GM19397 (cell line): Measurements from ENCODE around the gene PATE1.
"Not testable (repeated sequence)": the region's sequence is repeated elsewhere in the genome, so short reads cannot be mapped to it uniquely, and the experiment has no call there.

Experiments
- ATAC-seq: cut with Tn5 transposase; IDR thresholded peaks from one replicate; pipeline ENCODE4 v1.9.1; 2021; ENCODE audit warnings: mild to moderate bottlenecking, moderate library complexity; ENCODE audit not compliant: unreplicated experiment

PATE1 gene

GRCh38 chr11:125745979-125746378 lies at the start of gene PATE1:
Gene PATE1, plus strand, starts transcription at chr11:125746279. Its CDS starts 26 bp downstream, at chr11:125746305.
- ATAC-seq, result no peak

DNA sequence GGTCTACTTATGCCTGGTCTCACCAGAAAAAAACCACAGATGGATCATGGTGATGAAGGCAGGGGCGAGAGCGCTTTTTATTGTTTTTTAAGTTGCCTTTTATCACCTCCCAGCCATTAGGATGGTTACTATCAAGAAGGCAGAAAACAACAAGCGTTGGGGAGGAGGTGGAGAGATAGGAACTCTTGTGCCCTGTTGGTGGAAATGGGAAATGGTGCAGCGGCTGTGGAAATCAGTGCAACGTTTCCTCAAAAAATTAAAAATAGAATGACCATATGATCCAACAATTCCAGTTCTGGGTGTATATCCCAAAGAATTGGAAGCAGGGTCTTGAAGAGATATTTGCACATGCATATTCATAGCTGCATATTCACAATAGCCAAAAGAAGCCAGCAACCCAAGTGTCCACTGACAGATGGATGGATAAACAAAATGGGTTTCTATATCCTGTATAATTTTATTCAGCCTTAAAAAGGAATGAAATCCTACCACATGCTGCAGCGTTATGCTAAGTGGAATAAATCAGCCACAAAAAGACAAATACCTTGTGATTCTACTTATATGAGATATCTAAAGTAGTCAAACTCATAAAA lies 45.0 kb upstream of the PATE1 start:
- no peak for ATAC-seq

DNA sequence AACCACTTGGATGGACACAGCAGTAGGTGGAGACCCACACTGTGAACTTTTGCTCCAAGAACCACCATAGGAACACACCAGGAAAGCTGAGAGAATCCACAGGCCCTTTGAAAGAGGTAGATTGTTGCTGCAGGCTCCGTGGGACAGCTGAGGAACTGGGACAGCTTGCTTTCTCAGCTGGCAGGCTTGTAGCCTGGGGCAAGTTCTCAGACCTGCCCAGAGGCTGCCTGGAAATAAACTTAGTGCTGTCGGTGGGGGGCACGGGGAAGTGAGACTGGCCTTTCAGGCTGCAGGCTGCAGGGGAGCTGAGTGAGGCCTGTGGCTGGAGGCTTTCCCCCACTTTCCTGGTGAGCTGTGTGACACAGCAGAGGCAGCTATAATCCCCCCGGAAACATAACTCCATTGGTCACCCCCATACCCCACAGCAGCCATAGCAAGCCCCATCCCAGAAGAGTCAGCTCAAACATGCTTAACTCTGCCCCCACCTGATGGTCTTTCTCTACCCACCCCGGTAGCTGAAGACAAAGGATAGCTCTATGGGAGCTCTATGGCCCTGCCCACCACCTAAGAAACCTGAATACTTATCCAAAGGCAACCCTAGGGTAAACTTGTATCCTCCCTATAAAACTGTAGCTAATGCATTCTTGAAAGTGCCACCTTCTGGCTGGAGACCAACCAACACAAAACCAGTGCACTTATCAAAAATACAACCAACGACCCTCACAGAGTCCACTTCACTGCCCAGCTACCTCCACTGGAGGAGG lies 44.0 kb upstream of the PATE1 start:
- no peak for ATAC-seq

- not testable (repeated sequence) for ATAC-seq
These were observed 41.4 kb upstream of the PATE1 start for GRCh38 chr11:125704686-125705085.

GRCh38 chr11:125720781-125721180 lies 25.3 kb upstream of the PATE1 start:
- no peak for ATAC-seq

DNA sequence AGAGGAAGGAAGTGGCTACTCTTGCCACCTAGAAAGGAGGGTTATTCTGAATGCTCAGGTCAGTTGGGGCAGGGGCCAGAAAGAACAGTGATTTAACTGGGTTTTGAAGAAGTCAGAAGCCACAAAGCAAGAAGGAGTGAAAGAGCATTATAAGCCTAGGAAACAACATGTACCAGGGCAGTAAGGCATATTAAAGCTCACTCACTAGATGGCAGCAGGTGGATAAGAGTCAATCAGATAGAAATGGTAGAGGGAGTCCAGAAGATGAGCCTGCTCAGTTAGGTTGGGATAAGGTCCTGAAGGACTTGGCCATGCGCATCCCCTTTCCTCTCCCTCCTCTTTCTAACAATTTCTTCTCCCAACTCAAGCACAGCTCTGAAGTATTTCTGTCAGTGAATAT lies 22.0 kb upstream of the PATE1 start:
- ATAC-seq, result no peak

GRCh38 chr11:125728969-125729368 lies 17.1 kb upstream of the PATE1 start:
- ATAC-seq, result no peak

GRCh38 chr11:125740617-125741016 lies 5.5 kb upstream of the PATE1 start:
- no peak for ATAC-seq

DNA sequence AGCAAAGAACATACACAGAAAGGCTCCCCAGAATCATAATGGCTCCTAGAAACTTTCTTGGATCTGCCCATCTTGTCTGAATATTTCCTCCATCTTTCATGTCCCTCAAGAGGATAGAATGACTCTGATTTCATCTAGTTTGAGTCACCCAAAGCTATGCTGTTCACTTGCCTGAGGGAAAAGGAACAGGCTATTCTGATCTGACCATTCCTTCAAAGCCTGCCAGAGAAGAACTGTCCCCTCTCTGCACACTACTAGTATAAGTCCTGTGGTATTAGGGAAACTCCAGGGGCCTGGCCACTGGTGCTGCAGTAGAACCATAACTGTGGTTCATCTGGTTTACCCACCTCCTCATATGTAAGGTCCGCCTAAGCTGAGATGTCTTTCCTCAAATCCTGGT lies 2.4 kb upstream of the PATE1 start:
- no peak for ATAC-seq

DNA sequence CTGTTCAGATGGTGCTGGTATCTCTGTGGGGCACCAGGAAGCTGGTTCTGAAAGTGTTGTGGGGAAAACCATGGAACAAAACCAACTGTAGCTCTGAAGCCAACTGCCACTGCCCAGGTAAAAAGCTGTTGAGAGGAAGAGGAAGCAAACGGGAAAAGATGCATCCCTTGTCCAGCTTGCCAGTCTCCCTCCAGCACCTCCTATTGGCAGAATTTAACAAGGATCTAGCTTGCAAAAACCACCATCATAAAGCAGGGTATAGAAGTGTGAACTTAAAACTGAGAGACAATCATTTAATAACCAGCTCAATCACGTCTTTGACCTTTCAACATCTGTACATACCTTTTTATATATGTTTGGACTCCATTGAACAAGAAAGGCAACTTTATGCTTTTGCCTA lies 4.5 kb downstream of the PATE1 start:
- ATAC-seq, result no peak

DNA sequence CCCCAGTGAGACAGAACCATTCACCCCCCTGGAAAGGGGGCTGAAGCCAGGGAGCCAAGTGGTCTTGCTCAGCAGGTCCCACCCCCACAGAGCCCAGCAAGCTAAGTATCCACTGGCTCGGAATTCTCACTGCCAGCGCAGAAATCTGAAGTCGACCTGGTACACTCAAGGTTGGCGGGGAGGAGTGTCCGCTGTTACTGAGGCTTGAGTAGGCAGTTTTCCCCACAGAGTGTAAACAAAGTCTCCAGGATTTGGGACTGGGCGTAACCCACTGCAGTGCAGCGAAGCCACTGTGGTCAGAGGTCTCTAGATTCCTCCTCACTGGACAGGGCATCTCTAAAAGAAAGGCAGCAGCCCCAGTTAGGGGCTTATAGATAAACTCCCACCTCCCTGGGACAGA lies 10.0 kb downstream of the PATE1 start:
- no peak for ATAC-seq

DNA sequence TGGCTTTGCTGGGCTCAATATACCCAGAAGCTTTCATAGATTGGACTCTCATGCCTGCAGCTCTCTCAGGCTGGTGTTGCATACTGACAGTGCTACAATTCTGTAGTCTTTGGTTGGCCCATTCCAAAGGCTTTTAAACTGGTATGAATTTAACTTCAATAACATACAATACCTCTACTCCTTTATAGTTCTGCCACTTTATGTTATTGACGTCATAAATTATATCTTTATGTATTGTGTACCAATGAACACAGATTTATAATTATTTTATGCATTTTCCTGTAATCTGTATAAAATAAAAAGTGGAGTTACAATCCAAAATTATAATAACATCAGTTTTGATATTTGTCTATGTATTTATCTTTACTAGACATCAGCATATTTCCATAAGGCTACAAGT lies 16.4 kb downstream of the PATE1 start:
- no peak for ATAC-seq

DNA sequence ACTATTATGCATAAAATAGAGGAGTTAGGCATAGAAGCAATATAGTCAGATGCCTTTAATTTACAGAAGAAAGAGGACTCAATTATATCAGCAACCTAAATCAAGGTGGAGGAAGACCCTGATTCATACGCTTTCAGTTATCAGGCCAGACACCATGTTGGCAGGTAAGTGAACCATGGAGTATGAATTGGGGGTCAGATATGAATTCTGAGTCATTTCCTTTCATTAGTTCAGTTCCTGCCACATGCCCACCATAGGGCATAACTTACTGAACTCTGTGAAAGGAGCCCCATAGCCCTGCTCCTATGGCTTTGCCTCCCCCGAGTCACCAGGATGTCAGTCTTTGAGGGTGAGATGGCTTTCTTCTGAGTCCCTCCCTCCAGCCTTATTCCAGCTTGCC lies 17.4 kb downstream of the PATE1 start:
- no peak for ATAC-seq

GRCh38 chr11:125766251-125766650 lies 20.2 kb downstream of the PATE1 start:
- ATAC-seq, result no peak

DNA sequence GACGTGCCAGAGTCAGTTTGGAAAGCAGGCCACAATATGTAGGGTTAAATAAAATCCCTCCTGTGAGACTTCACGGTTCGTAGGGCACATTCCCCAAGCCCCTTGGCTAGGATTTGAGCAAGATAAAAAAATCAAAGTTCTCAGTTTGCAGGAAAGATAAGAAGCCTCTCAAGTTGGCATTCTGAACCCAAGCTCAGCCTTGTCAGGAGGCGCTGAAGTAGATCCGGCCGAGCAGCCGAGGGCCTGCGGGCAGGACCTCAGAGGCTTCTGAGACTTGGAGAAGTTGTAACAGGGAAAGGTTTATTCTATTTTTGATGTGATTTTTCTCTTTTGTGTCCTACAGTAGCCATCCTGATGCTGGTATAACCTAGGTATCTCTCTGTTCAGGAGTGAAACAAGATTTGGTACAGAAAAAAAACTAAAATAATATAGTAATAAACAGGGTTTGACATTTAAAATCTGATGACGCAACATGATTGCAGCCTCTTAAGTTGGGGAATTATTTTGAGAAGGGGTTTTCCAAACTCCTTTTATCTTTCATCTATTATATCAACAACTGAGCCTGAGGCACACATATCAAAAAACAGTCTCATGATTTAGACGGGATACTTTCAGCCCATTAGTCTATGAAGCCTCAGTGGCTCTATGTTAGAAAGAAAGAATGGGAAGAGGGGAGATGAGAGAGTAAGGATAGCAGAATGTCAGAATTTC lies 22.4 kb downstream of the PATE1 start:
- no peak for ATAC-seq

GRCh38 chr11:125770583-125770982 lies 24.5 kb downstream of the PATE1 start:
- no peak for ATAC-seq

GRCh38 chr11:125772834-125773505 lies 26.9 kb downstream of the PATE1 start:
- ATAC-seq, result no peak

GRCh38 chr11:125773516-125773915 lies 27.4 kb downstream of the PATE1 start:
- no peak for ATAC-seq

GRCh38 chr11:125777309-125777708 lies 31.2 kb downstream of the PATE1 start:
- no peak for ATAC-seq

DNA sequence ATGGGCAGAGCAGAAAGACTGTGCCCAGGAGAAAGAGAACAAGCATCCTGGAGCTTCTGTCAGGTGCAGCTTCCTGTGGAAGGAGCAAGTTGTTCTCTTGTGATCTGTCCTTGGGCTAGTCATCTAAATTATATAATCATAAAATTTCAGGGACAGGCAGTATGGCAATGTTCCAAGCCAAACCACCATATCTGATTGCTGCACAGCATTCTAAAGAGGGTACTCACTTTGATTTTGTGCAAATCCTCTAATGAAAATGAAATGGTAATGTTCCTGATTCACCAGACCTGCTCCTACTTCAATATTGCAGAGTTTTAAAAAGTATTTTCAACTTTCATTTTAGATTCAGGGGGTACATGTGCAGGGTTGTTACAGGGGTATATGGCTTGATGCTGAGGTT lies 32.6 kb downstream of the PATE1 start, which contains the start of gene PATE2:
PATE2 (minus strand) TSS at position 101 of the 400 bp plus-strand sequence; CDS start at position 46, 55 bp downstream.
- ATAC-seq, result no peak

GRCh38 chr11:125784678-125785077 lies 38.6 kb downstream of the PATE1 start:
- ATAC-seq, result no peak
